HG03521 (cell line): ENCODE measurements around the gene ATP2B2.

ENCODE experiments used
- ATAC-seq: cut with Tn5 transposase; IDR thresholded peaks from one replicate; pipeline ENCODE4 v1.9.1; 2021; ENCODE audit warnings: mild to moderate bottlenecking, moderate library complexity; ENCODE audit not compliant: unreplicated experiment

ATP2B2 gene

GRCh38 chr3:10405816-10406215 lies 99.6 kb downstream of the ATP2B2 start:
- ATAC-seq = no peak

- ATAC-seq = no peak
Measured at GRCh38 chr3:10404876-10405275, 100.5 kb downstream of the ATP2B2 start.

GRCh38 chr3:10404377-10404776 lies 101.0 kb downstream of the ATP2B2 start:
- ATAC-seq = no peak

- no peak for ATAC-seq
Measured at GRCh38 chr3:10401990-10402761, 103.2 kb downstream of the ATP2B2 start.

- no peak for ATAC-seq
Measured at GRCh38 chr3:10400749-10401495, 104.5 kb downstream of the ATP2B2 start.

GRCh38 chr3:10400050-10400748 lies 105.2 kb downstream of the ATP2B2 start:
- ATAC-seq = no peak

GRCh38 chr3:10399634-10400033 lies 105.8 kb downstream of the ATP2B2 start:
- ATAC-seq = no peak

GRCh38 chr3:10398341-10398740 lies 107.0 kb downstream of the ATP2B2 start:
- ATAC-seq = no peak

- ATAC-seq = no peak
Measured at GRCh38 chr3:10397879-10398278, 107.5 kb downstream of the ATP2B2 start.

- ATAC-seq = no peak
Measured at GRCh38 chr3:10396931-10397330, 108.5 kb downstream of the ATP2B2 start.

GRCh38 chr3:10396083-10396482 lies 109.3 kb downstream of the ATP2B2 start:
- ATAC-seq = no peak

GRCh38 chr3:10395671-10396070 lies 109.7 kb downstream of the ATP2B2 start:
- no peak for ATAC-seq

GRCh38 chr3:10395196-10395595 lies 110.2 kb downstream of the ATP2B2 start:
- ATAC-seq = no peak

- no peak for ATAC-seq
Measured at GRCh38 chr3:10394491-10395025, 110.8 kb downstream of the ATP2B2 start.

- ATAC-seq = no peak
Measured at GRCh38 chr3:10393514-10393913, 111.9 kb downstream of the ATP2B2 start.

GRCh38 chr3:10392906-10393461 lies 112.4 kb downstream of the ATP2B2 start:
- ATAC-seq = no peak

- ATAC-seq = no peak
Measured at GRCh38 chr3:10392244-10392643, 113.1 kb downstream of the ATP2B2 start.

GRCh38 chr3:10391391-10391790 lies 114.0 kb downstream of the ATP2B2 start:
- ATAC-seq = no peak

GRCh38 chr3:10390641-10391373 lies 114.6 kb downstream of the ATP2B2 start:
- no peak for ATAC-seq

- peak; percentile 76 for ATAC-seq
Measured at GRCh38 chr3:10389995-10390394, 115.4 kb downstream of the ATP2B2 start.
